ENCODE results near the gene GATAD2B.

DNA sequence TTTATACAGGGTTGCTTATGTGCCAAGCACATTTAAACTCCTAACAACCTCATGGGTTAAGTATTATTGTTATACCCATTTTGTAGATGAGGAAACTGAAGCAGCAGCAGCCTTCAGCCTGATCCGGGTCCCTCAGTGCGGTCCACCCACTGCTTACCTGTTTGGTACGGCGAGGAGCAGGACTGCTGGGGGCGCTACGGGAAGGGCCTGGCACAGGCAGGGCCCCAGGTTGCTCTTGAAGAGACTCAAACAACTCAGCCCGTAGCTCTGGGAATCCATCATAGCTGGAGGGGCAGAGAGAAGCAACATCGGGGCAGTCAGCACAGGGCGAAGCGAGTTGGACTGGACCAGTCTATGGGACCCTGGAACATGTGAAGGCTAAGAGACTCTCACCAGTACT lies 14.6 kb upstream of the GATAD2B start:
- TF ChIP-seq, protein P1, sequence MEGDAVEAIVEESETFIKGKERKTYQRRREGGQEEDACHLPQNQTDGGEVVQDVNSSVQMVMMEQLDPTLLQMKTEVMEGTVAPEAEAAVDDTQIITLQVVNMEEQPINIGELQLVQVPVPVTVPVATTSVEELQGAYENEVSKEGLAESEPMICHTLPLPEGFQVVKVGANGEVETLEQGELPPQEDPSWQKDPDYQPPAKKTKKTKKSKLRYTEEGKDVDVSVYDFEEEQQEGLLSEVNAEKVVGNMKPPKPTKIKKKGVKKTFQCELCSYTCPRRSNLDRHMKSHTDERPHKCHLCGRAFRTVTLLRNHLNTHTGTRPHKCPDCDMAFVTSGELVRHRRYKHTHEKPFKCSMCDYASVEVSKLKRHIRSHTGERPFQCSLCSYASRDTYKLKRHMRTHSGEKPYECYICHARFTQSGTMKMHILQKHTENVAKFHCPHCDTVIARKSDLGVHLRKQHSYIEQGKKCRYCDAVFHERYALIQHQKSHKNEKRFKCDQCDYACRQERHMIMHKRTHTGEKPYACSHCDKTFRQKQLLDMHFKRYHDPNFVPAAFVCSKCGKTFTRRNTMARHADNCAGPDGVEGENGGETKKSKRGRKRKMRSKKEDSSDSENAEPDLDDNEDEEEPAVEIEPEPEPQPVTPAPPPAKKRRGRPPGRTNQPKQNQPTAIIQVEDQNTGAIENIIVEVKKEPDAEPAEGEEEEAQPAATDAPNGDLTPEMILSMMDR (IDR thresholded peaks at IDR 0.05; ENCODE audit: low read length): no peak
- no peak for TF ChIP-seq EZH2 (IDR thresholded peaks at IDR 0.05; ENCODE audit: borderline replicate concordance, low read length)

Data from OCI-LY1 (cell line).